HG02571 (cell line): ENCODE measurements around the gene MBTPS1.

ENCODE experiments used
- ATAC-seq: cut with Tn5 transposase; IDR thresholded peaks from one replicate; pipeline ENCODE4 v1.9.1; 2021; ENCODE audit warnings: mild to moderate bottlenecking, moderate library complexity; ENCODE audit not compliant: unreplicated experiment

Gene MBTPS1

DNA sequence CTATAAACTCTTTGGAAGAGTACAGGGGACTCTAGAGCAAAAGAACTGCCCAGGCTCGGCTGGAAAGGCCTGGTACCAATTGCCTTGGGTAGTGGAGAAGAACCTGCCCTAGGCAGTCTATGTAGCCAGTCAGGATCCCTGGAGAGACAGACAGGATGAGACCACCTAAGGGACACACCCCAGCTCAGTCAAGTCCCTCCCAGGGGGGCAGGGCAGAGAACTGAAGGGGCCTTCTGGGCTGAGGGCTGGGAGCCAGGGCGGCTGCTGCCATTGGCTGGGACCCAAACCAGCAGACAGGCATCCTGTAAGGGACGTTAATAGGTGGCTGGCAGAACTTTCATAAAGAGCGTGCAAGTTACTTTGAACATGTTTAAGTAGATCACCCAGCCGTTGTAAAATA is 61.4 kb downstream of the MBTPS1 start:
- no peak for ATAC-seq

DNA sequence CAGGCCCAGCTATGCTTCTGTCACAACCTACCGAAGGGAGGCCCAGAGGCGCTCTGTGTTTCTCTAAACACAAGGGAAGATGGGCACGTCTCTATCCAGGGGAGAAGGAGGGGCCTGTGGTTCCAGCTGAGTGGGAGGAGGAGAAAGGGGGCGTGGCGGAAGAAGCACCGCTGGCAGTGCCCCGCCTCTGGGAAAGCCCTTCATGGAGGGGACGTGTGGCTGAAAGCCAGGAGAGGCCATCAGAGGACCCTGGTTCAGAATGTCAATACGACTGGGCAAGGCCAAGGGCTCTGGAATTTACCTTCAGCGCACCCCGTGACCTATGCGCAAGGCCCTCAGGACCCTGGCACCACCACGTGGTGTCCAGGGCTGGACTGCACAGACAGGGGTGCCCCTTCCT is 61.8 kb downstream of the MBTPS1 start:
- ATAC-seq, result no peak

DNA sequence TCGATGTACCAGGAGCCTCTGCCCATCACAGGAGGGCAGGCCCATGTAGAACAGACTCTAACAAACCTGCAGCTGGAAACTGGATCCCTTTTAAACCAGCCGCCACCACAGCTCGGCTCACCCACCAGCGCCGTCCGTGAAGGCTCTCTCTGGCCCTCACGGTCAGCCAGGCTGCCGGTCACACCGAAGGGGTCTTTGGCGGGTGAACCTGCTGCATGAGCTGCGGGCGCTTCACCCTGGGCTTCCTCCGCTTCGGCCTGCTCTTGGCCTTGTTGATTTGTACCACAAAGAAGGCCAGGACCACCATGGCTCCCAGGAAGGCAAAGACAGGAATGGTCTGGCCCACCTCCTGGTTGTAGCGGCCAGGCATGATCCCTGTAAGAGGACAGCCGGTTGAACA is 62.5 kb downstream of the MBTPS1 start:
- no peak for ATAC-seq

DNA sequence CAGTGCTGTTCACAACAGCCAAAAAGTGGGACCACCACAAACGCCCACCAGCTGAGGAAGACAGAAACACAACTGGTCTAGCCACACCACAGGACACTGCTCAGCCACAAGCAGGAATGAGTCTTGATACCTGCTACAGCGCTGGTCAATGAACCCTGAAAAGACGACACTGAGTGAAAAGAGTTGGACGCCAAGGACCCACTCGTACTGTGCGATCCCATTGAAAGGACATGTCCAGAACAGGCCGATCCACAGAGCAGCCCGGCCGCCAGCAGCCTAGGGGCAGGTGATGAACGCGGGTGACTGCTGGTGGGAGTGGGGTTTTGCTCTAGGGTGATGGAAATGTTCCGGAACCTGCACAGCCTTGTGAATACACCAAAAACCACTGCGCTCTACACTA is 63.5 kb downstream of the MBTPS1 start:
- no peak for ATAC-seq

DNA sequence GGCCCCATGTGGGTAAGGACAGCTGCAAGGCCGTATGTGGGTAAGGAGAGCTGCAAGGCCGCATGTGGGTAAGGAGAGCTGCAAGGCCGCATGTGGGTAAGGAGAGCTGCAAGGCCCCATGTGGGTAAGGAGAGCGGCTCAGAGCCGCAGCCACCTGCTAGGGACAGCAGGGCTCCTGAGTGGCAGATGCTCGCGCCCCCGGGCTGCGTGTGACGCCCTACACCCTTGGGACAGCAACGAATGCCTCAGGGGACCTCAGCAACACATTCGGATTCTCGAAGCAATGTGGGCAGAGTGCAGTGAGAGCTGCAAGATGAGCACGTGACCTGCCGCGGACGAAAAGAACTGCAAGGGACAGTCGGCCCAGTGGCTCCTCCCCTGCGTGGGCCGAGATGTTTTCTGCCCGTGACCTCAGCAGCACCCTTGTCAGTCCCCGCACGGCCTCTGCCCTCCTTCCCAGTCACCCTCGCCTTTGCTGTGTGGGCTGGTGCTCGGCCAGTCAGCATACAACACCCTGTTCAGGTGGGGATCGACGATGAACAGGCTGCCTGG is 64.6 kb downstream of the MBTPS1 start:
- ATAC-seq, result no peak

DNA sequence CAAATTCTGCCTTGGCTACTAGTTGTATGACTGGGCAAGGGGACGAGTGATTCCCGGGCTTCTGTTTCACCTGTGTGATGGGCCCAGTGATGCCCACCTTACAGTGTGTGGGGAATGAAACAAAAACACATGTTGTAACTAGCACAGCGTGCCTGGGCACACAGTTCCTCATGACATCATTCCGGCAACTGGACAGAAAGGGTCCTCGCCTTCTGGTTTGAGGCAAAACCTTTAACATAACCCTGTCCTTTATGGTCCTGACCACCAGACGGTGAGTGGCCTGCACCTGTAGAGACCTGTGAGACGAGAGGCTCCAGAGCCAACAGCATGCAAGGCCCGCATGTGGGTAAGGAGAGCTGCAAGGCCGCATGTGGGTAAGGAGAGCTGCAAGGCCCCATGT is 66.4 kb downstream of the MBTPS1 start:
- ATAC-seq, result no peak

DNA sequence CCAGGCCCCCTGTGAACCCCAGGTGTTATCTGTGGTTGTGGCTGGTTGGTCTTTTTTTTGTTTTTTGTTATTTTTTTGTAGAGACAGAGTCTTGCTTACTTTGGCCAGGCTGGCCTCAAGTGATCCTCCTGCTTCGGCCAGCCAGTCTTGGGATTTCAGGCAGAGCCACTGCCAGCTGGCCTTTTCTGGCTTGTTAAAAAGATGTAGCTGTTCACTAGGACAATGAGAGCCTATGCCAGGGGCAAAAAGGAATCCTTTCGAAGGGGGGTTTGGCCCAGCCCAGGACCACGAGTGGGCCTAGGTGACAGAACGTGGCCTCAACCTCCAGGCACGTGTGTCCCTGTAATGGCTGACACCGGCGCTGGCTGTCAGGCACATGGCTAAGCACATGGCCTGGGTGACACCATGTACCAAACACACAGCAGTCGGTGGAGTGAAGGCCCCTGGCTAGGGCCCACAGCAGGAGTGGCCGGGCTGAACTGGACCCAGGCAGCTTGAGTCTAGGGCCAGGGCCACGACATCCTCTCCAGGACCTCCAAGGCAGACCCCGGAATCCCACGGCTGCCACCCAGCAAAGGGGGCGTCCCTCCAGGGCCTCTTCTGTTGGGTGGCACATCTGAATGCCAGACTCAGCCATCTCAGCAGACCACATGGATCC is 67.2 kb downstream of the MBTPS1 start:
- no peak for ATAC-seq

DNA sequence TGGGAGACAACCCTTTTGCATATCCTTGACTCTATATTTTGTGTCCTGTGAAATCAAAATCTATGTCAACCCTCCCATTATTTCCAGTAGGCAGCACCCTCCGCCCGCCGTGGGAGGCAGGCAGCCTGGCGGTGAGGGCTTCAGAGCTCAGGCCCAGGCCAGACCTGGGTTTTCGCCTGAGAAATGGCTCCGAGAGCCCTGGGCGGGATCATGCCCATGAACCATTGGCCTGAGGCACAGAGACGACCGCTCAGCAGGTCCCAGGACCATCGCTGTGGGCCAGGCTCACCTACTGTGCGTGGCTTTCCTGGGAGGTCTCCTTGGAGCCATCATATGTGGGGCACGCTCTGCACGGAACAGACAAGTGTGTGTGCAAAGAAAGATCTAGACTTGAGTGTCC is 67.9 kb downstream of the MBTPS1 start:
- no peak for ATAC-seq

DNA sequence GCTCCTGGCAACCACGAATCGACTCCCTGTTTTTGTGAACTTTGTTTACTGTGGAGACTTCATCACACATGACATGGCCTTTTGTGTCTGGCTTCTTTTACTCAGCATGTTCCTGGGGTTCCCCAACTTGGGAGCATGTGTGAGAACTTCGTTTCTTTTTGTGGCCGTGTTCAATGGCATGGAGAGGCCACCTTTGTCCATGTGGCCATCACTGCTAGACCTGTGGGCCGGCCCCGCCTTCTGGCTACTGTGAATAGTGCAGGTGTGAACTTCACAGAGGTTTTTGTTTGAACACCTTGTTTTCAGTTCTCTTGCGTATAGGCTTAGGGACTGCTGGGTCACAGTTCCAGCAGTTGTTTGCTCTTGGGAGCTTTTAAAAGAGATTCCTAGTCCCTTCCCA is 68.5 kb downstream of the MBTPS1 start:
- no peak for ATAC-seq

DNA sequence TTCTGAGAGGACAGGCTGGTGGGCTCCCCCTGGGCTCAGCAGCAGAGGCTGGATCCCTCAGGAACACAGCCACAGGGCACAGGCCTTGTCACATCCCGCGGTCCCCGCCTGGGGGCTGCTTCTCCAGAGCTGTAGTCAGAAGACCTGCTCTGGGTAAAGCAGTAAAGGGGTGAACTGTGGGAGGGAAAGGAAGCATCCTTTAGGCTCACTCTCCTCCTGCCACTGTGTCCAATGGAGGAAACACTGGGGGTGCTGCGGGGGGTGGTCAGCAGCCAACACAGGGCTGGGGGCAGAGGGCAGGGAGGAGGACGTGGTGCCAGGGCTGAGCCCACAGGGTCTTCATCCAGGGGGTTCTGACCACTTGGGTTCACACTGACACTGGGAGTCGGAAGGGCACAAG is 69.1 kb downstream of the MBTPS1 start:
- ATAC-seq, result no peak

DNA sequence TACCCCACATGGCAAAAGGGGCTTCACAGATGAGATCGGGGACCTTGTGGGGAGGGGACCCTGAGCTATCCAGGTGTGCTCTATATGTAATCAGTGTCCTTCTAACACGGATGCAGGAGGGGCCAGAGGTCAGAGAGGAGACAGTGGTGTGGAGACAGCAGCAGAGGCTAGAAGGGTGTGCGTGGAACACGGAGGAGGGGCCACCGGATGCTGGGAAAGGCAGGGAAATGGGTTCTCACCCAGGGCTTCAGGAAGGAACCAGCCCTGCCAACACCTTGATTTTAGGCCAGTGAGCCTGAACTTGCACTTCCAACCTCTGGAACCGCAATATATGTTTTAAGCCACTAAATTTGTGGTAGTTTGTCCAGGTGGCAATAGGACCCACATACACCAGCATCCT is 69.5 kb downstream of the MBTPS1 start:
- ATAC-seq, result no peak

DNA sequence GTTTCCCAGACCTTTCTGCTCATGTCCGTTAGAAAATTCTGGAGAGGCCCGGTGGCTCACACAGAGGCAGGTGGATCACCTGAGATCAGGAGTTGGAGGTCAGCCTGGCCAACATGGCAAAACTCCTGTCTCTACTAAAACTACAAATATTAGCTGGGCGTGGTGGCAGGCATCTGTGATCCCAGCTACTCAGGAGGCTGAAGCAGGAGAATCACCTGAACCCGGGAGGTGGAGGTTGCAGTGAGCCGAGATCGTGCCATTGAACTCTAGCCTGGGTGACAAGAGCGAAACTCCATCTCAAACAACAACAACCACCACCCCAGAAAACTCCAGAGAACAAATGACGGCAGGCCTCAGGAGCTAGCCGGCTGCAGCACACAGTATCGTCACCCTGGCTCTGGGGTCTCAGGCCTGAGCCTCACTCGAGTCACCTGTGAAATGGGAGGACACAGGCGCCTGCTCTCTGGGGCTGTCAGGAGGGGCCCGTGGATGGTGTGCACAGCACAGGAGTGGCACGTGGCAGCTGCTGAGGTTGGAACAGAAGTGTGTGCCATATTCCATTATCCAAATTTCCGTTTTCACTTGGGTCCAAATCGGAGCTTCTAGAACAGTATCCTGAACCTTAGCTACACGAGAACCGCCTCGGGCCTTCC is 70.8 kb downstream of the MBTPS1 start:
- ATAC-seq, result no peak

DNA sequence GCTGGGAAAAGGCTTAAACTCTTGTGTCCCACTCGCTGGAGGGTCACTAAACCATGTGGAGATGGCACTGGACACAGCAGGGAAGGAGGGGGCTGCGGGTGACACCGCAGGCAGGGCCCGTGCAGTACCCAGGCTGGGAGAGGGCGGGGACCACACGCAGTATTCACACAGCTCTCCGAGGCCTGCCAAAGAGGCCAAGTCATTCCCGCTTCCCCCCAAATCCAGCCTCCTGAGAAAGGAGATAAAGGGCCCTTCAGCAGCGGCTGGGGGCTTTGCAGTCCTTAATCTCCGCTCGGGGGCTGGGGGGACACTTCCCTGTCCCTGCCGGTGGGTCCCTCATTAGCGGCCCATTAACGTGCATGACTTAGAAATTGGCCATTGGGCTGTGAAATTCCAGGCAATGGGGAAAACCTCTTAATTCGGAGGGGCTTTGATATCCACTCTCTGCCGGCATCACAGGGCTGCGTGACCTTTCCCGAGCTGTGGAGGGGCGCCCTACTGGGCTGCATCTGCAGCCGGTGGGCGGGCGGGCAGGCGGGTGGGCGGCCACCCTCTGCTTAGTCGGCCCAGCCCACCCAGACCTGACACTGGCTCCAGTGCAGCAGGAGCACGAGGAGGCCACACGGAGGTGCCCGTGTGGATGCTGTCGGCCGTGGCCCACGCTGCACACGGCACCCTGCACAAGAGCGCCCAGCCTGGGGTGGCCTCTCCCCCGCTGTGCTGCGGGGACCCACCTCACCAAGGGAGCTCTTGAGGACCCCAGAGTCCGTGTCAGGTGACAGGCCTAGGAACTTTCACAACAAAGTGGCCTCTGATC is 71.5 kb downstream of the MBTPS1 start:
- no peak for ATAC-seq

DNA sequence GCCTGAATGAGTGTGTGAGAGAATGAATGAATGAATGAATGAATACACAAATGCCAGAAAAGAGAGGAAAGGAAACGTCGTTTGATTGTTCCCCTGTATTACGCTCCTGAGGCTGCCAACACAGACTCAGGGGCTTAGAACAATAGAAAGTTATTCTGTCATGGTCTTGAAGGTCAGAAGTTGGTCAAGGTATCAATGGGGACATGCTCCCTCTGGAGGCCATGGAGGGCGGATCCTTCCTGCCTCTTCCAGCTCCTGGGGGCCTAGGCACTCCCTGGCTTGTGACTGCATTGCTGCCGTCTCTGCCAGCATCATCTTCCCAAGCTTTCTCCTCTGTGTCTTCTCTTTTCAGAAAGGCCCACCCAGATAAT is 72.6 kb downstream of the MBTPS1 start:
- ATAC-seq, result no peak

DNA sequence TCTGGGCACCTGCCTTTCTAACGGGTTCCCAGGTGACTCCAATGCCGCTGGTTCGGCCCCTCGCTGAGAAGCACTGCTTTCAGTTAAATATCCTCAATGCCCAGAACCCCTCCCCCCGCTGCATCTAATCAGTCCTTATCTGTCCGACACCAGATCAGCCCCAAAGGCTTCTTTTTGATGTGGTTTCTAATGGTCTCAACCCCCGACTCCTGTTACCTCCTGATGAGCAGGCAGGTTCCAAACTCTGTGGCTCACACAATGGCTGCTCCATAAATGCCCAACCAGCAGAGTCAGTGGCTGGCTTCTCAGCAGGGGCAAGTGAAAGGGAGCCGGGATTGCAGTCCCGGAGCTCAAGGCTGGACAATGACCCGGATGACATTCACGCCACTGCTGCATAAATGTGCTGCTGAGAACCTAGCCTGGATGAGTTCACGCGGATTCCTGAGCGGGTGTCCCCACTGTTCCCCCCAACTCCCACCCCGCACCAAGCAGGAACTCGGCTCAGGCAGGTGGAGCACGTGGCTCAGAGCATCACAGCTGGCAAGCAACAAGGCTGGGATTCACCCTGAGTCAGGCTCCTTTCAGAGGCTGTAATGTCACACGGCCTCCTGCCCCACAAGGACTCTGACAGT is 73.1 kb downstream of the MBTPS1 start:
- no peak for ATAC-seq

DNA sequence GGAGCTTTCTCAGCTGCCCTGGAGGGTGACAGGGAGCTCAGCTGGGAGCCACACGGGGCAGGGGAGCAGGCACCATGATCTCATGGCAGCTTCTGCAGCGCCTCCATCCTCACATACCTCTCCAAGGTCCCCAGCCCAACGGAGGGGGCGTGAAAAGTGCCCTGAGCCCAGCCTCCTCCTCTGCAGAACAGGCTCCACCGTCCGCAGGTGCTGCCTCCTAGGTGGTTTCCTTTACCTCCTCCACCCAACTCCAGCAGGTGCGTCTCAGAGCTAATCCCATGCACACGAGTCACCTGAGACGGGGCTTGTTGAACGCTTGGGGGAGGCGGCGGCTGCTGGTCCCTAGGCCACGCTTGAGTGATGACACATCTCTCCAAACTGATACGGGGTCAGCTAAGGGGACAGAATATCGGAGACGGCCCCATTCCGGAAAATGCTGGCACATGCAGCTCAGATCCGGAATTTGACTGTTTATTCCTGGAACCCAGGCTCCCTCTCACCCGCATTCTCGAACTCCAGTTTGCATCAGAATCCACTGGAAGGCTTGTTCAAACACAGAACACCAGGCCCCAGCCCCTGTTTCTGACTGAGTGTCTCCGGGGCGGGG is 73.8 kb downstream of the MBTPS1 start:
- ATAC-seq, result no peak

DNA sequence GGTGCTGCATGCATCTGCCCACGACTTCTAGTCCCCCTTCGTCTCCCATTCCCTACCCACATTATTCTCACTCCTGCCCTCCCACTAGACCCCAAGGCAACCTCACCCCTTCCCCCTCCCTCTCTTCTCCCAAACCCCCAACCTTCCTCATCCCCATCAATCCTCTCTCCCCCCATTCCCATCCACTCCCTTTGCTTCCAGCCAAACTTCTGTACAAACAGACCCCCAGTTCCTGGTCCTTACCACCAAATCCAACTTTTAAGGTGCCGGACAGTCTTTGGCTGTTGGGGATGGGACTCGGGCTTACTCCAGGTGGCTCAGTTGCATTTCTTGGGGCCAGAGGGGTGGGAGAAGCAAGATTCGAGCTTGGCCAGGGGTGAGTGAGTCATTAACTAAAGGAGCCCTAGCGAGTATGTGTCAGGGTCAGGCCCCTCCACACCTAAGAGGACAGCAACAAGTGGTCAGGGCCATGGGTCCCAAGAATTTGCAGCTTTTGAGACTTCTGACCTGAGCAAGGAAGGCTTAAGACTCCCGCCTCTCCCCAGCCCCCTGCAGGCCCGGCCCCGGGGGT is 74.3 kb downstream of the MBTPS1 start, which contains the start of gene SLC38A8:
SLC38A8 (minus strand) TSS at position 488 of the 571 bp plus-strand sequence. CDS start 638 bp downstream, outside the sequence.
- ATAC-seq, result no peak

DNA sequence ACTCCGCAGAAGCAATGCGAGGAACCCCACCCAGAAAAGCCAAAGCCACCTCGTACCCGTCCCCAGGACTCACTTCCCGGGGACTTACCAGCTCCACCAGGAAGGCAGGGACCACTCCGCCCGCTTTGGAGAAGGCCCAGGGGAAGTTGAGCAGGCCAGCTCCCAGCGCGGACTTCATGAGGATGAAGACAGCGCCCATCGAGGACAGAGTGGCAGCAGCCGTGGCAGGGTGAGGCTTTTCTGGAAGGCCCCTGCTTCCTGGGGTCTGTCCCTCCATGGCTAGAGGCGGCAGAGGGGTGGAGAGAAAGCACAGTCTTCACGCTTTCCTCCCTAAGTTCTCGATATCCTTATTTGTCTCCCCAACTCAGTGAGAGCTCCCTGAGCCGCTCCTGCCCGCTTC is 74.9 kb downstream of the MBTPS1 start:
- no peak for ATAC-seq

DNA sequence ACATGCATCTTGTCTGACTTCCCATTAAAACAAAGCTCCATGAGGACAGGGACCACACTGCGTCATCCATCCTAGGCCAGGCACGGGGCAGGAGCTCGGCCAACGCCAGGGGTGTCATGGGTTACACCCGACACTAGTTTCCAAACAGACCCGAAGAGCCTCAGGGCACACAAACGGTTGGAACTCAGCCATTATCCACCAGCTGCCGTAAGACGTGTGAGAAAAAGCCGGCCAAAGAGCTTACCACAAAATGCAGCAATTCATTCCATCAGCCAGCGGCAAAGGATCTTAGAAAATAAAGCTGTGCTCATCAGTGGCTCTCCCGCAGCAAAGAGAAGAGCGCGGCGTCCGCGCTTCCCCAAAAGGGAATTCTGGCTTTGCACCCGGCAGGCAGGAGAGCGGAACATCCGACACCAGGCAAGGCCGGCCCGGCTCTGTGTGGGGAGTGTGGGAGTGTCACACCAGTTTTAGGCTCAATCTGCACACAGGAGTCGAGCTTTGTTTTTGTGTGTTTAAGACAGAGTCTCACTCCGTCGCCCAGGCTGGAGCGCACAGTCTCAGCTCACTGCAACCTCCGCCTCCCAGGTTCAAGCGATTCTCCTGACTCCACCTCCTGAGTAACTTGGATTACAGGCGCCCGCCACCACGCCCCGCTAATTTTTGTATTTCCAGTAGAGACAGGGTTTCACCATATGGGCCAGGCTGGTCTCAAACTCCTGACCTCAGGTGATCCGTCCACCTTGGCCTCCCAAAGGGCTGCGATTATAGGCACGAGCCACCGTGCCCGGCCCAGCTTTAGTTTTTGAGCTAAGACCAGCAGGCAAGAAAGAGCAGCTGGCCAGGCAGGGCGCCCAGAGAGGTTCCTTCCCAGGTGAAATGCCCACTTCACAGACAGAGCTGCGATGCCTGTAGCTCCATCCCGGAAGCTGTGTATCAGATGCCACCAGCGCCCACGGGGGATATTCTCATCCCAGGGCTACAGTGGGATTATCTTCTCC is 75.6 kb downstream of the MBTPS1 start:
- no peak for ATAC-seq
